GM10847 (cell line): ENCODE measurements around the gene SEC24C.

Experiments
- POLR2A ChIP-seq: IDR thresholded peaks from 2 replicates; pipeline ENCODE4 v1.6.1; 2011; ENCODE audit not compliant: insufficient read length; ENCODE audit errors: extremely low read depth

SEC24C gene

DNA sequence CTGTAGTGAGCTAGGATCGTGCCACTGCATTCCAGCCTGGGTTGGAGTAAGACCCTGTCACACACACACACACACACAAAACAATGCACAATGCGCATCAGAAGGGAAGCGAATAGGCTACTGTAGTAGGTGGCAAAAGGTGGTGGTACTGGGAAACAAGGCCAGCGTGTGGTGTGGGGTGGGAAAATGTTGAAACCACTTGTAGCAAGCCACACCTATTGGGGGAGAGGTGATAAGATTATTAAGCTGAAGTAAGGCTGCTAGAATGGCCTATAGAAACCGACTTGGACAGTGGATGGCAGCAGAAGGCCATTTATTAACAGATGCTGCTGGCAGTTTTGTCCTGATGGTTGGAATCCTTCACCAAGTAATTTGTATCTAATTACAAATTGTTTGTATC, 30.5 kb downstream of the SEC24C start:
- TF ChIP-seq POLR2A, result no peak

DNA sequence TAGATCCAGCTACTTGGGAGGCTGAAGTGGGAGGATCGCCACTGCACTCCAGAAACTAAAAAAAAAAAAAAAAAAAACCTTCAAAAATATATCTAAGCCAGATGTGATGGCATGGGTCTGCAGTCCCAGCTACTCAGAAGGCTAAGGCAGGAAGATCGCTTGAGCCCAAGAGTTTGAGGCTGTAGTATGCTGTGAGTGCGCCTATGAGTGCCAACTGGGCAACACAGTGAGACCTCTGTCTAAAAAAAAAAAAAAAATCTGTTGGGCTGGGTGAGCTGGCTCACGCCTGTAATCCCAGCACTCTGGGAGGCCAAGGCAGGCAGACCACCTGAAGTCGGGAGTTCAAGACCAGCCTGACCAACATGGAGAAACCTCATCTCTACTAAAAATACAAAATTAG, 34.8 kb downstream of the SEC24C start:
- TF ChIP-seq POLR2A, result no peak

DNA sequence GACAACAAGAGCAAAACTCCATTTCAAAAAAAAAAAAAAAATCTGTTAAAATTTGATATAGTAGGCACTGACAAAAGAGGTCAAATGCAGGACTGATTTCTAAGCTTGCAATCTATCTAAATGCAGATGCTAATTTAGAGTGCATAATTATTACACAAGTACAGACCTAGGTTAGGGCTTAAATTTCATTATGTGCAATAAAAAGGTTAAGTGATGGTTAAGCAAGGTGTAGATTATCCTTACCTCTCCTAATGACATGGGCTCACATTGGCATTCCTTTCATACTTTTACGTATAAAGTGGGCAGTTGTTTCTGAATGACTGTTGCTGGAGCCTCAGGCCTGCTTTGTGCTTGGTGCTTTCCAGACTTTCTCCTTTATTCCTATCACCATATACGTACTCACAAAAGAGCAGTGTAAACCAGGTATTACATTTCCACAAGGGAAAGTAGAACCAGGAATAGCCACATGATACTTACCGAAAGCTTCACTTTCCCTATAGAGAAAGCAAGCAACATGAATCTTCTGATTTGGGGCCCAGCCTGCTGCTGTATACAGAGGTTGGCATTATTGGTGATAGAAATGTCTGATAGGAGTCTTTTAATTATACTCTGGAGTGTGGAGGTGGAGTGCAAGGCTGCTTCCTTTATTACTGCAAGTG, 35.5 kb downstream of the SEC24C start:
- no peak for TF ChIP-seq POLR2A

- no peak for TF ChIP-seq POLR2A
These were observed 36.1 kb downstream of the SEC24C start for GRCh38 chr10:73780301-73780700.

DNA sequence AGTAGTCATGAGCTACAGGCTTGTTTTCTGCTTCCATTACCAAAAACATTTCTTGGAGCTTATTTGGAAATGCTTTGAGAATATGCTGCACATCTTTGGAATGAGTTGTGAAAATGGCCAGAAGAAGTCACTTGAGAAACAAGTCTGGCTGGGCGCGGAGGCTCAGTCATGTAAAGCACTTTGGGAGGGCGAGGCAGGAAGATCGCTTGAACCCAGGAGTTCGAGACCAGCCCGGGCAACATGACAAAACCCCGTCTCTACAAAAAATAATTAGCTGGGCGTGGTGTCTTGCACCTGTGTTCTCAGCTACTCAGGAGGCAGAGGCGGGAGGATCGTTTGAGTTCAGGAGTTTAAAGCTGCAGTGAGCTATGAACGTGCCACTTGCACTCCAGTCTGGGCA, 36.8 kb downstream of the SEC24C start:
- TF ChIP-seq POLR2A, result no peak

DNA sequence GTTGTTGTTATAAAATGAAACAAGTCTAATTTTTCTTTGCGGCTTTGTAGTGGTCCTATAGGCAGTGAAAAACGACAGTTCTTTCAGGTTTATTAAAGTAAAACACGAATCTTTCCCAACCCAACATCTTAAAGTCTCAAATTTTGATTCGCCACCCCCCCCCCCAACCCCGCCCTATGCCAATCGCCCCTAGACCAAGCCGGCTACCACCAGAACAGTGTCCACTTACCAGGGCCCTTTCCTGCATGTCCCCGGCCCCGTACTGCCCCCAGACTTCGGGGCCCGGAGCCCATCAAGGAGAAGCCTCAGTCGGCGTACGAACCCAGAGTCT, 37.3 kb downstream of the SEC24C start:
- TF ChIP-seq POLR2A, result no peak

DNA sequence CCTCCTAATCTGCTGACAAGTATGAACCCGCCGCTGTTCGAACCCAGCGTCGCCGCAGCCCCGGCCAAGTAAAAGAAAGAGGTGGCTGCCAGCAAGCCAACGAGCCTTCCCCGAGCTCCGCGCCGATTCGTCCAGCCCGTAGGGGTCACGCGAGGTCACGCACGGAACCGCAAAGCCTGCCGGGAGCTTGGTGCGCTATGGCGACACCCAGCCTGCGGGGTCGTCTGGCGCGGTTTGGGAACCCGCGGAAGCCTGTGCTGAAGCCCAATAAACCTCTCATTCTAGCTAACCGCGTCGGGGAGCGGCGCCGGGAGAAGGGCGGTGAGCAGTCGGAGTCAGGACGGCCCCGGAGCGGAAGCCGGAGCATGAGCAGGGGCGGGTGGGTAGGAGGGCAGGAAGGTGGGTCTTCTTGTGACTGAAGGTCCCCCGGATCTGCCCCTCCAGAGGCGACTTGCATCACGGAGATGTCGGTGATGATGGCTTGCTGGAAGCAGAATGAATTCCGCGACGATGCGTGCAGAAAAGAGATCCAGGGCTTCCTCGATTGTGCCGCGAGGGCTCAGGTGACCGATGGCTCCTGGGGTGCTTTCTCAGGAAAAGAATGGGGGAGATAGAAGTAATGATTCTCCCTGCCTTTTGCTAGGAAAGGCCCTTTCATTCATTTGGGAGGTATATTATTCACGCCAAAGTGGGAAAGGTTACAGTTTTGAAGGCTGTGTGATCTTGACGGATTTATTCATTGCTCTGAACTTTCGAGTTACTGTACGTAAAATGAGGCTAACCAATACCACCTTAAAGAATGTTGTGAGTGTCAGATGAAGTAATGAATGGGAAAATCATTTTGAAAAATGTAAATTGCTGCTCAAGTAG, 37.9 kb downstream of the SEC24C start, which contains the start of gene CHCHD1:
TSS of gene CHCHD1 (plus strand) at position 170 of the 870 bp plus-strand sequence. CDS start at position 198, 28 bp downstream.
- peak; percentile 93 for TF ChIP-seq POLR2A

- TF ChIP-seq POLR2A, result no peak
These were observed 38.5 kb downstream of the SEC24C start for GRCh38 chr10:73782749-73783085.

GRCh38 chr10:73785211-73785720, 41.1 kb downstream of the SEC24C start, which contains the start of gene ZSWIM8:
Gene ZSWIM8 (plus strand): TSS chr10:73785606. CDS start chr10:73785879, 273 bp downstream.
- peak; percentile 31 for TF ChIP-seq POLR2A

- no peak for TF ChIP-seq POLR2A
These were observed 41.7 kb downstream of the SEC24C start for GRCh38 chr10:73785721-73786511.

DNA sequence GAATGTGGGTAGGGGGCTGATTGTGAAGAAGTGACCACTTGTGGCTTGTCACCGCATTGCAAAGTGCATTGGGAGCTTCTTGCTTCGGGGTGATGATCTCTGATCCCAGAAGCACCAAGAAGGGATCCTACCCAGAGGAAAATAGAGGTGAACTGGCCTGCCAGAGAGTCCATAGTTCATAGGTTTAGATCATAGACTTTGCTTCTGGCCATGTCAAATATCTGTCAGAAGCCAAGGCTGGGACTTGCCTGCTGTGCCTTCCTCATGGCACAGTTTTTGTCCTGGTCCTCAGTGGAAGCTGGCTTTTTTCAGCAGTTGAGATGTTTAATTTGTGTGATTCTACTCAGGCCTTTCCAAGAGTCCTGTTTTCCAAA, 42.3 kb downstream of the SEC24C start:
- TF ChIP-seq POLR2A, result no peak

DNA sequence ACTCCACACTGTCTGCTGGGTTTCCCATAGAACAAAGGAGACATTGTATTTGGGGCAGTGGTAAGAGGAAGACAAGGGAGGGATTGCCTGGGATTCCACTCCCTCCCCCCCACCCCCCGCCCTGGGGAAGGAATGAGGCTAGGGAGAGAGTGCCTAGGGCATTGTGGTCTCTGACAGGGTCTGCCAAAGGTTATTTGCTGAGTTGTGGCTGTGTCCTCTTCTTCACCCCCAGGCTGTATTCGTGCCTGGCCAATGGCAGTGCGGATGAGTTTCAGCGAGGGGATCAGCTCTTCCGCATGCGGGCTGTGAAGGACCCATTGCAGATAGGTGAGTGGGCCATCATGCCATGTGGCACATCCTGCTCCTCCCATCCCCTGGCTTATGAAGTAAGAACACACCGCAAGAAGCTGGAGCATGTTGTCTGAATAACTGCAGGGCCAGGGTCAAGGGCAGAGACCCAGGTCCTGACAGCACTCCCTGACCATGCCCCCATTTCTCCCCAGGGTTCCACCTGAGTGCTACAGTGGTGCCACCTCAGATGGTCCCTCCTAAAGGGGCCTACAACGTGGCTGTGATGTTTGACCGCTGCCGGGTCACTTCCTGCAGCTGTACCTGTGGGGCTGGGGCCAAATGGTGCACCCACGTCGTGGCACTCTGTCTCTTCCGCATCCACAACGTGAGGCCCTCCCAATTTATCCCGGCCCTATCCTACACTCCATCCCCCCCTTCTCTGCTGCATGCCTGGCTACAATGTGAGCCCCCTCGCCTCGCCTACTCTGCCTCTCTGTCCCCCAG, 44.9 kb downstream of the SEC24C start:
- TF ChIP-seq POLR2A, result no peak

DNA sequence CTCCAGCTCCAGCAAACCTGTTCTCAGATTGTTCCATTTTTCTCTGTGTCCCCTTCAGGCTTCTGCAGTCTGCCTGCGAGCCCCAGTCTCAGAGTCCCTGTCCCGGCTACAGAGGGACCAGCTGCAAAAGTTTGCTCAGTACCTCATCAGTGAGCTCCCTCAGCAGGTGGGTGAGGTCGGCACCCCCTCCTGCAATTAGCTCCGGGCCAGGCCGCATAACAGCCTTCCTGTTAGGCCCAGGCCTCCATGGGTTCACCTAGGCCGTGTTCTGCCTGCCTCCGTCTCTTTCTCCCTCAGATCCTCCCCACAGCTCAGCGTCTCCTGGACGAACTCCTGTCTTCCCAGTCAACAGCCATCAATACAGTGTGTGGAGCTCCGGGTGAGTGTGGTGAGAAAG, 45.5 kb downstream of the SEC24C start:
- no peak for TF ChIP-seq POLR2A

GRCh38 chr10:73790886-73791625, 46.9 kb downstream of the SEC24C start:
- no peak for TF ChIP-seq POLR2A
